Measurements from ENCODE around the gene LARGE2. TPM values are rescaled to one million over a fixed set of nuclear protein-coding genes. Genes with fewer than 3 reads are reported as not detected.

Gene LARGE2
- total RNA-seq, 2 donors from 2014 or later = 12.2 to 14.5 TPM

DNA sequence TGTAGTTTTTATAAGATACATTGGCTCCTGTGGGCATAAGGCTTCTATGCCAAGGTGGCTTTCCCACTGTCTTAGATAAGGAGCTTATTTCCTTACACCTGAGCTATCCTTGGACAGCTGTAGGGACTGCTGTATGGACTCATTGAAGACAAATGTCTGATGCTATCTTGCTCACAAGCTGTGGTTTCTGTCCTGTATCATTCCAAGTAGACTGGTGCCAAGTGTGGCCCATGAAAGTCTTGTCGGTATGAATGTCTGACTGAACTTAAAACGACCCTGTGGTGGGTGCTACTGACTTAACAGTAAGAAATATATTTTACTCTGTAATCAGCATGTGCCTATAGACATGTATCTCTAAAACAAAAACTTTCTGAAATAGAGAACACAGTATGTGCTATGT, 45.0 kb downstream of the LARGE2 start:
- H3K27me3 ChIP-seq = no peaks in the 10 kb centered on the region
- WGBS, 2 donors = 78% methylated on average over 2 of the region's 2 CpGs
- intact Hi-C loops (cut with DNase I) = no loop called here

DNA sequence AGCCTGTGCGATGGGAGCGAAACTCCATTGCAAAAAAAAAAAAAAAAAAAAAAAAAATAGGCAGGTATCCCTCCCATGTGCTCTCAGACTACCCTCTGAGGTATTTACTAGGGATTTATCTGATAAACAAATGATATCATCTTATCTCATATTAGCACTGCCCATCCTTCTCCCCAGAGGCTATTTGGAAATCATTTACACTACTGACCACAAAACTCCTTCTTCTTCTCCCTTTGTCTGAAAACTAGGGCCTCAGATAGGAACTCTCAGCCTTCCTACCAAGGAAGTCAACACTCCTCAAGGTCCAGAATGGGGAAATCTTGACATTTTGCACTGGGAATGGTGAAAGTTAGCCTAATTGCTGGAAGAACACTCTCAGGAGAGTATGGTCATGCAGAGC, 46.4 kb downstream of the LARGE2 start:
- no peak for TF ChIP-seq POLR2A (IDR thresholded peaks at IDR 0.05)
- TF ChIP-seq, protein P1, sequence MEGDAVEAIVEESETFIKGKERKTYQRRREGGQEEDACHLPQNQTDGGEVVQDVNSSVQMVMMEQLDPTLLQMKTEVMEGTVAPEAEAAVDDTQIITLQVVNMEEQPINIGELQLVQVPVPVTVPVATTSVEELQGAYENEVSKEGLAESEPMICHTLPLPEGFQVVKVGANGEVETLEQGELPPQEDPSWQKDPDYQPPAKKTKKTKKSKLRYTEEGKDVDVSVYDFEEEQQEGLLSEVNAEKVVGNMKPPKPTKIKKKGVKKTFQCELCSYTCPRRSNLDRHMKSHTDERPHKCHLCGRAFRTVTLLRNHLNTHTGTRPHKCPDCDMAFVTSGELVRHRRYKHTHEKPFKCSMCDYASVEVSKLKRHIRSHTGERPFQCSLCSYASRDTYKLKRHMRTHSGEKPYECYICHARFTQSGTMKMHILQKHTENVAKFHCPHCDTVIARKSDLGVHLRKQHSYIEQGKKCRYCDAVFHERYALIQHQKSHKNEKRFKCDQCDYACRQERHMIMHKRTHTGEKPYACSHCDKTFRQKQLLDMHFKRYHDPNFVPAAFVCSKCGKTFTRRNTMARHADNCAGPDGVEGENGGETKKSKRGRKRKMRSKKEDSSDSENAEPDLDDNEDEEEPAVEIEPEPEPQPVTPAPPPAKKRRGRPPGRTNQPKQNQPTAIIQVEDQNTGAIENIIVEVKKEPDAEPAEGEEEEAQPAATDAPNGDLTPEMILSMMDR (IDR thresholded peaks at IDR 0.05) = no peak
- H3K27me3 ChIP-seq = no peaks in the 10 kb centered on the region
- DNase-seq = no peak
- H3K36me3 ChIP-seq (replicated peaks in 1 of 2; ENCODE audit: insufficient read depth in 1 of 2, low read depth in 2 of 2) = peaks cover 0 to 17% of the 10 kb centered on the region in 2 donors
- H3K4me1 ChIP-seq = no peaks in the 10 kb centered on the region
- no peak overlapping the region for H3K27ac ChIP-seq
- H3K9me3 ChIP-seq = no peaks in the 10 kb centered on the region
- intact Hi-C loops (cut with DNase I) = no loop called here
- ATAC-seq = no peak
- WGBS, 2 donors = 91 to 96% methylated on average over 2 of the region's 2 CpGs
- H3K4me3 ChIP-seq = no peak overlapping the region

More for the DNA sequence above, 45.0 kb downstream of the LARGE2 start:
- Histone ChIP-seq H3K4me1 (no peaks in the 10 kb centered on the region), H3K9me3 (no peaks in the 10 kb centered on the region), H3K4me3 (no peak overlapping the region), H3K36me3 (replicated peaks in 1 of 2; ENCODE audit: insufficient read depth in 1 of 2, low read depth in 2 of 2) (peaks cover 0 to 17% of the 10 kb centered on the region in 2 donors), H3K27ac (no peak overlapping the region)
- TF ChIP-seq POLR2A (IDR thresholded peaks at IDR 0.05) = no peak
- DNase-seq = no peak
- ATAC-seq = no peak

DNA sequence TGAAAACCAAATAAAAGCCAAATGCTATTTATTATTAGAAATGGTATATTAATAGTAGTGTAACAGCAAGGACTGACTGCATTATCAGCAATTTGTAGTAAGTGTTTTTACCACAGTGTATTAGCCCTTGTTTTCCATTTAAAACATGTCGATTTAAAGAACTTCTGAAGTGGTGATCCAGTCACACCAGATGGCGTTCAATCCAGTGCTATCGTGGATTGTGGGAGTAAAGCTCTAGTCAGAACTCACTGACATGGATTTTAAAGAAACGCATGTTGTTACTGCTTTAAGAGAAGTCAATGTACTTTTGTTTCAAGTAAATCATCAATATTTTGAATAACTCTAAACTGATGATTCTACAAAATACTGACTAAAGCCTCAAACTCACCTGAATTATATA, 51.1 kb downstream of the LARGE2 start:
- 87 to 95% methylated on average over 4 of the region's 4 CpGs for WGBS, 2 donors
- Histone ChIP-seq H3K36me3 (replicated peaks in 1 of 2; ENCODE audit: insufficient read depth in 1 of 2, low read depth in 2 of 2) (peaks cover 0 to 12% of the 10 kb centered on the region in 2 donors), H3K9me3 (no peaks in the 10 kb centered on the region), H3K4me1 (no peaks in the 10 kb centered on the region), H3K27ac (no peak overlapping the region), H3K4me3 (no peak overlapping the region), H3K27me3 (no peaks in the 10 kb centered on the region)
- ATAC-seq (no peak), DNase-seq (no peak)
- intact Hi-C loops (cut with DNase I) = no loop called here
- TF ChIP-seq, protein P1 (IDR thresholded peaks at IDR 0.05) = no peak
- no peak for TF ChIP-seq POLR2A (IDR thresholded peaks at IDR 0.05)

DNA sequence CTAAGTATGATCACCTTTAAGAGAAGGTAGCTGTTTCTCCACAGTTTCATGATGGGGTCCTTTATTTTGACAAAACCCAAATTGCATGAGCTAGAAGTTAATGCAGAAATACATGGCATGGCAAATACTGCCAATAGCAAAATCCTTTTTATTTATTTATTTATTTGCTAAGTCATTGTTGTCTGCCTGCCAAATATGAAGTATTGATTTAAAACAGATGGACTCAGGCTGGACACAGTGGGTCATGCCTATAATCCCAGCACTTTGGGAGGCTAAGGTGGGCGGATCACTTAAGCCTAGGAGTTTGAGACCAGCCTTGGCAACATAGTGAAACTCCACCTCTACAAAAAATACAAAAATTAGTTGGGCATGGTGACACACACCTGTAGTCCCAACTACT, 52.4 kb downstream of the LARGE2 start:
- TF ChIP-seq POLR2A (IDR thresholded peaks at IDR 0.05) = no peak
- TF ChIP-seq, protein P1 (IDR thresholded peaks at IDR 0.05) = no peak
- no peak for ATAC-seq
- whole genome bisulfite sequencing, 2 donors = 94 to 100% methylated on average over 1 of the region's 1 CpG
- Histone ChIP-seq H3K9me3 (no peaks in the 10 kb centered on the region), H3K27ac (no peak overlapping the region), H3K27me3 (no peaks in the 10 kb centered on the region), H3K4me1 (no peaks in the 10 kb centered on the region), H3K36me3 (replicated peaks in 1 of 2; ENCODE audit: insufficient read depth in 1 of 2, low read depth in 2 of 2) (peaks cover 0 to 13% of the 10 kb centered on the region in 2 donors), H3K4me3 (no peak overlapping the region)
- intact Hi-C loops (cut with DNase I) = no loop called here
- no peak for DNase-seq

Other genes starting within 250 kb of the LARGE2 start
- gene SLC35C1, start 117.5 kb upstream of the LARGE2 start, total RNA-seq = 10 to 100 TPM; 11.2 to 22.7 TPM
- 10 to 100 TPM; 24.6 to 65.9 TPM for gene CRY2, start 75.2 kb upstream of the LARGE2 start, total RNA-seq
- gene MAPK8IP1, start 37.0 kb upstream of the LARGE2 start, total RNA-seq = 10 to 100 TPM; 23.7 to 32.4 TPM
- 1 to 10 TPM; 2.3 to 8.2 TPM for gene FREY1, start 15.4 kb upstream of the LARGE2 start, total RNA-seq
- 10 to 100 TPM; 29.1 to 41.5 TPM for gene PEX16, start 4.8 kb upstream of the LARGE2 start, total RNA-seq
- 10 to 100 TPM; 11.7 to 49.4 TPM for gene PHF21A, start 198.8 kb downstream of the LARGE2 start, total RNA-seq